GM18517 (cell line): ENCODE results near the gene EGFR.

Experiments used
- ATAC-seq: cut with Tn5 transposase; IDR thresholded peaks from one replicate; pipeline ENCODE4 v1.9.1; 2021; ENCODE audit warnings: mild to moderate bottlenecking, moderate library complexity; ENCODE audit not compliant: unreplicated experiment

The EGFR gene

GRCh38 chr7:55185941-55186609 lies 167.3 kb downstream of the EGFR start:
- ATAC-seq: no peak

DNA sequence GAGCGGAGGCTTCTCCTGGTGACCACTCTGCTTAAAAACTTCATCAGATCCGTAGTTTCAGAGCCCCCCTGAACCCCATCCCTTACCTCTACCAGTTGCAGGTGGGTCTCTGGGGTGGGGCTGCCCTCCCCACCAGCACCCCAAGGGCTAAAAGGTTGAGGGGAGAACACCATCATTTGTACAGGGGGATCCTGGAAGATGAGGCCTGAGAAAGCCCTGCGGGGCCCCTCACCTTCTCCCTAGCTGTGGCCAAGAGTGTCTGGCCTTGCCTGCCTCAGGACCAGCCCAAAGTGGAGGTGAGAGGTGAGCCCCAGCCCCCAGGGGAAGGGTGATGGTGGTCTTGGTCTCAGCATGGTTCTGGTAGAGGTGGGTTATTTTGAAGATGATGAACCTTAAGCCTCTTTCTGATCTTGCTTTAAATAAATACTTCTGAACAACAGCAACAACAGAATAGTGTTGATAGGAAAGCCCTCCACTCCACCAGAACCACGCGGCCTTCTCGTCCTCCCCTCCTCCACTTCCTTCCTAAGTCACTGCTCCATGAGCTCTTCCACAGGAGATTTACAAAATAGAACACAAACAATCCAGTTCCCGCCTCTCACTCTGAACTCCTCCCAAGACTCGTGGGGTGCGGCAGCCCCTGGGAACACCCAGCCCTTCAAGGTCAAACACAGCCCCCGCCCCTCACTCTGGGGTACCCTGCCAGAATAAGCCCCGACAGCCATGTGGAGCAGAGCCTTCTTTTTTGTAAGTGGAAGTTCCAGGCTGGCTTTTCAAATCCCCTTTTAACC lies 169.1 kb downstream of the EGFR start:
- no peak for ATAC-seq

- no peak for ATAC-seq
These were observed 169.8 kb downstream of the EGFR start for GRCh38 chr7:55188590-55189138.

DNA sequence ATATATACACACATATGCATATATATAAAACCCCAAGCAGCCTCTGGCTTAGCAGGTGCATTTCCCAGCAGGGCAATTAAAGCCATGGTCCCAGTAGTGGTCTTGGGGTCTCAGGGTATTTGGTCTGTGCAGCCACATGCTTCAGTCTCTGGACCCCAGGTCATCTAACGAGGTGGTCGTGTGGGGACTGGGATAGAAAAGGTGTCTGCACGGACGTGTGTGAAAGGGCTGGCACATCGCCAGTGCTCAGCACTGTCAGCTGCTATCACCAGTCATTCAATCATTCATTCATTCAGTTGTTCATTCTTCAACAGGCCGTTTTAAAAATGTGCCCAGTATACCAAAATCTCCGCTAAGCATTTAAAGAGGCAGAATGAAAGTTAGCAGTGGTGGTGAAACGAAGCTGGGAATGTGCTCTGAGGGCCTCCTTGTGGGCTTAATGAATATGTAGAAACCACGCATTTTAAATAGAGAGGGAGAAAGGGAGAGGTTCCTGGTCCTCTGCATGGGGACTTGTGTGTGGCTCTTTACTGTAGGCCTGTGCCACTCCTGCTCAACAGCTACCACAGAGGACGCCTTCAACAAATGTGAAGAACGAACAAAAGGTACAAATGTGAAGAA lies 170.4 kb downstream of the EGFR start:
- no peak for ATAC-seq

- ATAC-seq: no peak
These were observed 171.1 kb downstream of the EGFR start for GRCh38 chr7:55189878-55190436.

- ATAC-seq: no peak
These were observed 171.8 kb downstream of the EGFR start for GRCh38 chr7:55190511-55191160.

DNA sequence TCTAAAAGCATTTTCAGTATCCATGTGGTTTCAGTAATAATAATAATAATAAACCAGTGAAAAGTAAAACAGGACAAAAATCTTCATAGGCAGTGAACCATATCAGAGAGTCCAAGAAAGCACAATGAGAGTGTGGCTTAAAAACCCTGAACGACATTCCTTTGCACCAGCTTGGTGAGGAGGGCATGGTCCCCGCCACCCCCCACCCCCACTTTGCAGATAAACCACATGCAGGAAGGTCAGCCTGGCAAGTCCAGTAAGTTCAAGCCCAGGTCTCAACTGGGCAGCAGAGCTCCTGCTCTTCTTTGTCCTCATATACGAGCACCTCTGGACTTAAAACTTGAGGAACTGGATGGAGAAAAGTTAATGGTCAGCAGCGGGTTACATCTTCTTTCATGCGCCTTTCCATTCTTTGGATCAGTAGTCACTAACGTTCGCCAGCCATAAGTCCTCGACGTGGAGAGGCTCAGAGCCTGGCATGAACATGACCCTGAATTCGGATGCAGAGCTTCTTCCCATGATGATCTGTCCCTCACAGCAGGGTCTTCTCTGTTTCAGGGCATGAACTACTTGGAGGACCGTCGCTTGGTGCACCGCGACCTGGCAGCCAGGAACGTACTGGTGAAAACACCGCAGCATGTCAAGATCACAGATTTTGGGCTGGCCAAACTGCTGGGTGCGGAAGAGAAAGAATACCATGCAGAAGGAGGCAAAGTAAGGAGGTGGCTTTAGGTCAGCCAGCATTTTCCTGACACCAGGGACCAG lies 172.5 kb downstream of the EGFR start:
- ATAC-seq: no peak

- ATAC-seq: no peak
These were observed 173.3 kb downstream of the EGFR start for GRCh38 chr7:55191926-55192692.

GRCh38 chr7:55192723-55193122 lies 173.9 kb downstream of the EGFR start:
- ATAC-seq: no peak

DNA sequence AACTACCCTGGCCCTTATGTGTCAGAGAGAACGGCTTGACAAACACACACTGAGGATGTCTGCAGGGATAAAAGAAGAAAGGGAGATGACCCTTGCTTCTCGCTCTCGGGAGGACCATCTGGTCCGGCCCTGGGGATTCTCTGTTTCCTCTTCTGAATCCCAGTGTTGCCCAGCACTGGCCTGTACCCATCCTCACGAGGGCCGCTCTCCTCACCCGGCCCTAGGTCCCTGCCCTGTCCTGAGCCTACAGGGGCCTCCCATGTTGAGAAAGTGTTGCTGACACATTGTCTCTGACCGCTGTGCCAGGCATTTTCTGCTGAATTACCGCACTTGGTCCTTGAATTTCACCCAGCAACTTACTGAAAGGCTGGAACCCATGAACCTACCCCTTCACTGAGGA lies 174.4 kb downstream of the EGFR start:
- no peak for ATAC-seq

GRCh38 chr7:55194522-55194921 lies 175.7 kb downstream of the EGFR start:
- no peak for ATAC-seq

GRCh38 chr7:55198634-55199392 lies 180.0 kb downstream of the EGFR start:
- no peak for ATAC-seq

- no peak for ATAC-seq
These were observed 180.6 kb downstream of the EGFR start for GRCh38 chr7:55199418-55199817.

DNA sequence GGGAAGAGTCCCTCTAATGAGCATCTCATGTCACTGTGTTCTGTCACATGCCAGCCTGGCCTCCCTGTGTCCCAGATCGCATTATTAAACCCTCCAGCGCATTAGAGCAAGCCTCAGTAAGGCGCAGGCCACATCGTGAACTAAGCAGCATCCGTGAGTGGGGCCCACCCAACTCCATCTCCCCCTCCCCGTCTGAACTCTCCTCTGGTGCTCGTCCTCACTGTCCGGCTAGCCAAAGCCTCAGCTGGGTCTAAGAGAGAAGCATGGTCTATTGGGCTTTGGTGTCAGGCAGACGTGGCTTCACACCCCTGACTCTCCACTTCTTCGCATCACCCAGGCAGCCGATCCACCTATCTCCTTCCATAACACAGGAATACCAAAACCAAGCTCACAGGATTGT lies 181.6 kb downstream of the EGFR start:
- ATAC-seq: no peak

GRCh38 chr7:55202150-55202913 lies 183.5 kb downstream of the EGFR start:
- no peak for ATAC-seq

DNA sequence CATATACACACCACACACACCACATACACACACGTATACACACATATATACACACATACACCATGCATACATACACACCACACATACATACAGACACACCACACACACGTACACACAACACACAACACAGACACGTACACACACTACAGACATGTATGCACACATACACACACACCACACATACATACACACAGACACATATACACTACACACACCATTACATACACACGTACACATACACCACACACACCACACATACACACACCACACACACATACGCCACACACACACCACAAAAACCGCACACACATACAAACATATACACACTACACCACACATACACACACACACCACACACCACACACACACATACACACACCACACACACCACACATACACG lies 184.5 kb downstream of the EGFR start:
- ATAC-seq: no peak

GRCh38 chr7:55205124-55205955 lies 186.5 kb downstream of the EGFR start:
- ATAC-seq: no peak
